OCI-LY7 (cell line): ENCODE results near the gene PCYOX1L. TPM values are rescaled to one million over a fixed set of nuclear protein-coding genes. Genes with fewer than 3 reads are reported as not detected.

Source experiments
- BruUV-seq: library from RNA; stranded (reverse); fragments of 400-500 nt; replicated peaks from 2 replicates; lab custom pipeline; 2021; lab: Mats Ljungman, UMichigan
- CTCF ChIA-PET: fragments of 300-600 bp; sonication (Branson Sonifier 250); formaldehyde crosslinking; loops from one replicate; lab custom pipeline; 2022; ENCODE audit warnings: antibody characterized with exemption; ENCODE audit not compliant: unreplicated experiment; lab: Charles Lee
- POLR2A ChIA-PET: fragments of 300-600 bp; sonication (Branson Sonifier 250); formaldehyde crosslinking; loops from one replicate; lab custom pipeline; 2022; ENCODE audit warnings: antibody characterized with exemption; lab: Charles Lee
- DNase-seq: peaks from one replicate; pipeline ENCODE4 v3.0.0-alpha.2; 2015; ENCODE audit warnings: low spot score
- H2AFZ ChIP-seq: fragments of 200-600 bp; sonication (generic), shearing (Covaris generic); 2 replicates; pipeline ENCODE4 v1.6.1; 2014; ENCODE audit warnings: mild to moderate bottlenecking, antibody characterized with exemption, low read length, moderate library complexity
- H3K27ac ChIP-seq: fragments of 200-600 bp; sonication (generic); 2 replicates; pipeline ENCODE4 v1.5.1; 2014; ENCODE audit warnings: mixed run types, low read depth, mild to moderate bottlenecking, moderate library complexity, low read length, inconsistent platforms; ENCODE audit not compliant: poor library complexity, severe bottlenecking
- H3K36me3 ChIP-seq: fragments of 200-600 bp; sonication (generic); 2 replicates; pipeline ENCODE4 v1.6.1; 2014; ENCODE audit warnings: mild to moderate bottlenecking, antibody characterized with exemption, low read length, moderate library complexity, mixed read lengths; ENCODE audit not compliant: insufficient read depth
- H3K4me1 ChIP-seq: fragments of 200-600 bp; sonication (generic); 2 replicates; pipeline ENCODE4 v1.5.1; 2014; ENCODE audit warnings: mild to moderate bottlenecking, low read length; ENCODE audit not compliant: insufficient read depth, poor library complexity, severe bottlenecking
- H3K4me2 ChIP-seq: fragments of 200-600 bp; sonication (generic); 2 replicates; pipeline ENCODE4 v1.6.1; 2014; ENCODE audit warnings: mild to moderate bottlenecking, low read length
- H3K4me3 ChIP-seq: fragments of 200-600 bp; sonication (generic); 2 replicates; pipeline ENCODE4 v1.5.1; 2014; ENCODE audit warnings: mild to moderate bottlenecking, low read depth, low read length; ENCODE audit not compliant: poor library complexity, severe bottlenecking
- H3K79me2 ChIP-seq: fragments of 200-600 bp; sonication (generic); 2 replicates; pipeline ENCODE4 v1.6.1; 2016; ENCODE audit warnings: low read depth, mild to moderate bottlenecking, low read length, moderate library complexity, mixed read lengths; ENCODE audit not compliant: insufficient read depth
- H3K9me2 ChIP-seq: fragments of 200-600 bp; sonication (generic); 2 replicates; pipeline ENCODE4 v1.6.1; 2016; ENCODE audit warnings: mild to moderate bottlenecking, low read length, mixed read lengths; ENCODE audit not compliant: insufficient read depth
- H3K9me3 ChIP-seq: fragments of 200-600 bp; sonication (generic); 2 replicates; pipeline ENCODE4 v1.6.1; 2014; ENCODE audit warnings: mild to moderate bottlenecking, mixed run types, low read length, mixed read lengths
- H4K20me1 ChIP-seq: fragments of 200-600 bp; sonication (generic); 2 replicates; pipeline ENCODE4 v1.6.1; 2014; ENCODE audit warnings: mild to moderate bottlenecking, antibody characterized with exemption, low read length, moderate library complexity, mixed read lengths; ENCODE audit not compliant: insufficient read depth
- CTCF ChIP-seq: fragments of 200-600 bp; sonication (generic); conservative IDR thresholded peaks from 2 replicates; pipeline ENCODE4 v1.5.1; 2014; ENCODE audit warnings: mild to moderate bottlenecking, antibody characterized with exemption, low read length, moderate library complexity, mixed read lengths
- EZH2phosphoT487 ChIP-seq: fragments of 200-600 bp; sonication (generic); IDR thresholded peaks from 2 replicates; pipeline ENCODE4 v1.6.1; 2018; ENCODE audit warnings: low read depth, borderline replicate concordance, mild to moderate bottlenecking, mixed run types, antibody characterized with exemption, low read length, moderate library complexity, mixed read lengths
- intact Hi-C: fragments of 100-400 bp; cut with micrococcal nuclease; formaldehyde crosslinking; loops from one replicate; pipeline ENCODE4 v1.10.0; 2022; ENCODE audit not compliant: unreplicated experiment
- total RNA-seq, 2 experiments: library from RNA; depleted of rRNA in 1 of 2; stranded (reverse); fragments of >200 nt in 1 of 2; shearing (Covaris generic) in 1 of 2; gene quantifications; 2 replicates each; pipeline ENCODE4 v1.2.3, GENCODE V29; 2014 to 2022

Gene PCYOX1L
- total RNA-seq, 2 experiments from 2014 or later = 22.5 to 33.3 TPM

GRCh38 chr5:149381986-149382338 lies 24.1 kb downstream of the PCYOX1L start:
- no peaks in the 10 kb centered on the region for H4K20me1 ChIP-seq

GRCh38 chr5:149382517-149383220 lies 24.8 kb downstream of the PCYOX1L start:
- no peaks in the 10 kb centered on the region for H3K4me1 ChIP-seq
- no peaks in the 10 kb centered on the region for H3K79me2 ChIP-seq
- no peak for DNase-seq
- H3K9me2 ChIP-seq = no peaks in the 10 kb centered on the region
- TF ChIP-seq CTCF (no peak), EZH2phosphoT487 (no peak)
- no peak overlapping the region for H3K27ac ChIP-seq
- H3K4me3 ChIP-seq = no peak overlapping the region
- H3K9me3 ChIP-seq = no peaks in the 10 kb centered on the region
- no peak overlapping the region for H2AFZ ChIP-seq
- intact Hi-C loops = loop anchor here (1.0 to 2.0 kb wide), 3 partner anchors 52 to 236 kb away; no protein-coding TSS in a partner anchor
- no peaks in the 10 kb centered on the region for H3K36me3 ChIP-seq
- ChIA-PET POLR2A (no interaction called here), CTCF (interaction anchor here (0.7 to 1.5 kb wide), 2 partner anchors 29 to 236 kb away, joined by 3 to 5 read pairs; no protein-coding TSS in a partner anchor)
- BruUV-seq = no TSS peak
- no peaks in the 10 kb centered on the region for H4K20me1 ChIP-seq
- no peak overlapping the region for H3K4me2 ChIP-seq

More at GRCh38 chr5:149381986-149382338, 24.1 kb downstream of the PCYOX1L start:
- DNase-seq = peak; percentile 63
- ChIA-PET CTCF (interaction anchor here (0.7 to 1.5 kb wide), 3 partner anchors 28 to 237 kb away, joined by 3 to 5 read pairs (median 3); no protein-coding TSS in a partner anchor), POLR2A (no interaction called here)
- Histone ChIP-seq H3K9me2 (no peaks in the 10 kb centered on the region), H3K27ac (no peak overlapping the region), H2AFZ (no peak overlapping the region), H3K79me2 (no peaks in the 10 kb centered on the region), H3K4me1 (no peaks in the 10 kb centered on the region), H3K9me3 (no peaks in the 10 kb centered on the region), H3K4me3 (no peak overlapping the region), H3K4me2 (no peak overlapping the region), H3K36me3 (no peaks in the 10 kb centered on the region)
- no TSS peak for BruUV-seq
- TF ChIP-seq CTCF = peak; percentile 90
- TF ChIP-seq EZH2phosphoT487 = no peak
- intact Hi-C loops = loop anchor here (1.0 to 2.0 kb wide), 3 partner anchors 53 to 236 kb away; no protein-coding TSS in a partner anchor

- H3K27ac ChIP-seq = no peak overlapping the region
- no peaks in the 10 kb centered on the region for H3K4me1 ChIP-seq
- no peaks in the 10 kb centered on the region for H3K9me2 ChIP-seq
- no TSS peak for BruUV-seq
- no peak for DNase-seq
- intact Hi-C loops = loop anchor here (2.0 kb wide), 1 partner anchor 51 kb away; no protein-coding TSS in a partner anchor
- H3K79me2 ChIP-seq = no peaks in the 10 kb centered on the region
- H3K9me3 ChIP-seq = no peaks in the 10 kb centered on the region
- H4K20me1 ChIP-seq = no peaks in the 10 kb centered on the region
- POLR2A ChIA-PET = interaction anchor here (0.6 kb wide), 1 partner anchor 95 kb away, joined by 3 read pairs; no protein-coding TSS in a partner anchor
- H2AFZ ChIP-seq = no peak overlapping the region
- H3K36me3 ChIP-seq = no peaks in the 10 kb centered on the region
- TF ChIP-seq CTCF (no peak), EZH2phosphoT487 (no peak)
- CTCF ChIA-PET = no interaction called here
- H3K4me2 ChIP-seq = no peak overlapping the region
- no peak overlapping the region for H3K4me3 ChIP-seq
Measured at GRCh38 chr5:149383399-149383798, 25.6 kb downstream of the PCYOX1L start.
